GM21390 (cell line): ENCODE data around the gene ABRAXAS1.

ENCODE experiments used
- ATAC-seq: cut with Tn5 transposase; IDR thresholded peaks from one replicate; pipeline ENCODE4 v1.9.1; 2021; ENCODE audit not compliant: unreplicated experiment

The ABRAXAS1 gene

DNA sequence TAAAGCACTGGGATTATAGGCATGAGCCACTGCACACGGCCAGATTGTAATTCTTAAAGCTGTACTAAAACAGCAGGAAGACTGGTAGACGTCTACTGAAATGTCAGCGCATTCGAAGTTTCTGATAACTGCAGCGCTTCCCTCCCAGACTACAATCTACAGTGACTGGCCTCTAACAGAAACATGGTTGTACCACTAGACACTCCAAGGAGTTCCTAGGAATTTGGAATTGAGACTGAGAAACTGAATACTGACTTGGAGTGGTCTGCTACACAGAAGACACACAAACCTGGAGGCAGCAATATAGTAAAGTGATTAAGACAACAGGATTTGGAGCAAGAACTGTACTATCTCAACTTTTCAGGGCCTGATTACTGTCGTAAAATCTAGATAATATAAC is 30.2 kb downstream of the ABRAXAS1 start:
- no peak for ATAC-seq

GRCh38 chr4:83449009-83449408 is 35.9 kb downstream of the ABRAXAS1 start:
- ATAC-seq: no peak

- no peak for ATAC-seq
Measured at GRCh38 chr4:83440899-83441298, 44.0 kb downstream of the ABRAXAS1 start.

GRCh38 chr4:83440148-83440814 is 44.6 kb downstream of the ABRAXAS1 start:
- no peak for ATAC-seq

DNA sequence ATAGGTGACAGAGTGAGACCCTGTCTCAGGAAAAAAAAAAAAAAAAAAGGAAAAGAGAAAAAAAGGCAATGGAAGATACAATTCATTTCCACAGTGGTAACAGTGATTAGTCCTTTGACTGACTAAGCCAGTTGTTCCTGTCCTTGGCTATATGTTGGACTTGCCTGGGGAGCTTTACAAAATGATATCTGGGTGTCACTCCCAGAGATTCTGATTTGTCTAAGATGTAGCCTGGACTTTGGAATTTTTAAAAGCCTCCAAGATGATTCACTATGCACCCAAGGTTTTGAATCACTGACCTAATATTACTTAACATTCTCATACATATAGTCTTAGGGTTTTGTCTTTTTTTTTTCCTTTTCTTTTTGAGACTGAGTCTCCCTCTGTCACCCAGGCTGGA is 46.2 kb downstream of the ABRAXAS1 start:
- no peak for ATAC-seq

GRCh38 chr4:83436680-83437079 is 48.2 kb downstream of the ABRAXAS1 start:
- ATAC-seq: no peak

DNA sequence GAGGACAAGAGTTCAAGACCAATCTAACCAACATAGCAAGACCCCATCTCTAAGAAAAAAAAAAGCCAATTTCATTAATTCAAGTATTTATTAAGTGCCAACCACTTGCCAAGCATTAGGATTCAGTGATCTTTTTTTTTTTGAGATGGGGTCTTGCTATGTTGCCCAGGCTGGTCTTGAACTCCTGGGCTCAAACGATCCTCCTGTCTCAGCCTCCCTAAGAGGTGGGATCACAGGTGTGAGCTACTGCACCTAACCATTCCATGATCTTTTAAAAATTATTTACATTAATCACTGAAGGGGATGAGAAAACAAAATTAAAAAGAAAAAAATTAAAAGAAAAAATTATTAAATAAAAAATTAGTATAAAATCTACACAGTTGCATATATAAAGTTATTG is 53.7 kb downstream of the ABRAXAS1 start:
- no peak for ATAC-seq

GRCh38 chr4:83418211-83418610 is 66.7 kb downstream of the ABRAXAS1 start:
- no peak for ATAC-seq

DNA sequence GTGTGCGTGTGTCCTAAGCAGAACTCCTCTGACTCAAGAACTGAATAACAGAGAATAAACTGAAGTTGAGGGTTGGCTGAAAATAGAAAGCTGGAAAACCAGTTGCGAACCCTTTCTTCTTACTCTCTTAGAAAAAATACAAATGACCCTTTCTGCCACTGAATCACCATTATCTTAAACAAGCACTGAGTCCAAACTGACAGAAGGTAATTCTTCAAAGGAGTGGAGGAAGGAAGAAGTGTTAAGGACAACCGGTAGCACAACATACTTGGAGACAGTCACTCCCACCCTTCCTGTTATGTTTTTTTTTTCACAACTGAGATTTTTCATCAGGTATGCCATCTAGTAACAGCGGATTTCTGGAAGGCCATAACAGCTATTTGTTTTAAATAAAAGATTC is 67.3 kb downstream of the ABRAXAS1 start:
- no peak for ATAC-seq

DNA sequence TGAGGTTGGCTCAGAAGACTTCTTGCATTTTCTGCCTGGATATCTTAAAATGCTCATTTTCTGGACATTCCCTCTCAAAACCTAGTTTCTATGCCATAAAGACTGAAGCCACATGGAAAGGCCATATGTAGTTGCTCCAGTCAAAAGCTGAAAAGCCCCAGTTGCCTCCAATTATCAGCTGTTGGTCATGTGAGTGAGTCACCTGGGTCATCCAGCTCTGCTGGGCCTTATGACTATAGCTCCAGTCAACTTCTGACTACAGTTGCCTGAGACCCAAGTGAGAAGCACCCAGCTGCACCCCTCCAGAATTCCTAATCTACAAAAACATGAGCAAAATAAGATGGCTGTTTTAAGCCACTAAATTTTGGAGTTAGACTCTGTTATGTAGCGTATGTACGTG is 71.2 kb downstream of the ABRAXAS1 start:
- no peak for ATAC-seq
